C4-2B (cell line): ENCODE measurements around the gene FGF1.
A peak's percentile ranks its signal among the peaks of the same experiment; 100 is the strongest.

Experiments
- H3K27ac ChIP-seq: fragments of 450-650 bp; 2 replicates; pipeline ENCODE4 v1.5.1; 2017
- ZFX ChIP-seq: fragments of 450-650 bp; IDR thresholded peaks from 2 replicates; pipeline ENCODE4 v1.6.1; 2017
- TF ChIP-seq, protein P1 (sequence below): fragments of 450-650 bp; conservative IDR thresholded peaks from 2 replicates; pipeline ENCODE4 v1.5.1; 2017; ENCODE audit warnings: mild to moderate bottlenecking

FGF1 gene

GRCh38 chr5:142617416-142618129, 68.3 kb downstream of the FGF1 start:
- TF ChIP-seq ZFX: no peak
- TF ChIP-seq, protein P1, sequence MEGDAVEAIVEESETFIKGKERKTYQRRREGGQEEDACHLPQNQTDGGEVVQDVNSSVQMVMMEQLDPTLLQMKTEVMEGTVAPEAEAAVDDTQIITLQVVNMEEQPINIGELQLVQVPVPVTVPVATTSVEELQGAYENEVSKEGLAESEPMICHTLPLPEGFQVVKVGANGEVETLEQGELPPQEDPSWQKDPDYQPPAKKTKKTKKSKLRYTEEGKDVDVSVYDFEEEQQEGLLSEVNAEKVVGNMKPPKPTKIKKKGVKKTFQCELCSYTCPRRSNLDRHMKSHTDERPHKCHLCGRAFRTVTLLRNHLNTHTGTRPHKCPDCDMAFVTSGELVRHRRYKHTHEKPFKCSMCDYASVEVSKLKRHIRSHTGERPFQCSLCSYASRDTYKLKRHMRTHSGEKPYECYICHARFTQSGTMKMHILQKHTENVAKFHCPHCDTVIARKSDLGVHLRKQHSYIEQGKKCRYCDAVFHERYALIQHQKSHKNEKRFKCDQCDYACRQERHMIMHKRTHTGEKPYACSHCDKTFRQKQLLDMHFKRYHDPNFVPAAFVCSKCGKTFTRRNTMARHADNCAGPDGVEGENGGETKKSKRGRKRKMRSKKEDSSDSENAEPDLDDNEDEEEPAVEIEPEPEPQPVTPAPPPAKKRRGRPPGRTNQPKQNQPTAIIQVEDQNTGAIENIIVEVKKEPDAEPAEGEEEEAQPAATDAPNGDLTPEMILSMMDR: no peak
- no peak overlapping the region for H3K27ac ChIP-seq

DNA sequence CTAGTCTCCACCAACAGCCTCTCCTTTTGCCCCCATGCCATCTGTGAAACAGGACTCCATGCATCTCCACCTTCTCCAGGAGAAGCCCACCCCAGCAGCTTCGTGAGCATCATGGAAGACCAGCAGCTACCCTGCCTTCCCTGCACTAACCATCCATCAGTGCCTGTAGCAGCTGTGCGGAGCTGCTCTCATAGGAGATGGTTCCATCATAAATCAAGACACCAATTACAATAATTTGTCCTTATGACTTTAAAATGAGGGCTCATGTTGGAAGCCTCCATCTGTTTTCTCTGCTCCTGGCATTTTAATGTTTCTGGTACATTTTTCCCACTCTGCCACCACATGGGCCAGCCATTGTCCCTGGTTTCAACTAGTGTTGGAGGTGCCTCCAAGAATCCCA, 69.9 kb downstream of the FGF1 start:
- no peak overlapping the region for H3K27ac ChIP-seq
- no peak for TF ChIP-seq ZFX
- TF ChIP-seq, protein P1: no peak

DNA sequence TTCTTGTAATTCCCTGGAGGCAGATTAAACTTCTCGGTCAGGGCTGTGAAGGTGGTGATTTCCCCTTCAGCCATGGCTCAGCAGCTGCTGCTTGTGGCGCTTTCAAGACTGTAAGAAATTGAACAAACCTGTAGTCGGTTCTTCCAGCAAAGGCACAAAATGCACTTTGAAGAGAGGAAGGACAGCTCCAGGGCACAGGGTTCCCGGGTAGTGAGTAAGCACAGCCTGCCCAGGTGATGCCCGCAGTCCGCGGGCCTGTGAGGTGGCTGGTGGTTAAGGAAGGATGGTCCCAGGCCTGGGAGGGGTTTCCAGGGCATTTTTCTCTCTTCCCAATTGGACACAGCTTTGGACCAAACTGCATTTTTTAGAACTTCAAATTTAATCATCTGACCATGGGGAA, 71.8 kb downstream of the FGF1 start:
- TF ChIP-seq ZFX: no peak
- TF ChIP-seq, protein P1: no peak
- H3K27ac ChIP-seq: no peak overlapping the region

DNA sequence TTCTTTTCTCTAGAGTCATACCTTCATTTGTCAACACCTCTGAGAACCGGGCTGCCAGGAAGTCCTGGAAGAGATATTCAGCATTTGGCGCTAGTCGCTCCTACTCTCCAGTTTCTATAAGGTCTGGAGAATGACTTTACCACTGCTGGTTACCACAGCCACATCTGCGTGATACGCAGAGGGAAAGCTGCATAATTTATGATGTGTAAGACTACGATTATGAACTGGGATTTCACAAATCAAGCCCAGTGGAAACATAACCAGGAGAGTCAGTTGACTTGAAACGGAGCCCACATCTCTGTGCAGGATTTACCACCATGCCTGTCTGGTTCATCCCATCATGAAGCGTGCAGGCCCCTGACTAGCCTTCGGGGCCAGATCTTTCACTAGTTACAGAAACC, 72.6 kb downstream of the FGF1 start:
- TF ChIP-seq, protein P1: no peak
- TF ChIP-seq ZFX: no peak
- no peak overlapping the region for H3K27ac ChIP-seq

DNA sequence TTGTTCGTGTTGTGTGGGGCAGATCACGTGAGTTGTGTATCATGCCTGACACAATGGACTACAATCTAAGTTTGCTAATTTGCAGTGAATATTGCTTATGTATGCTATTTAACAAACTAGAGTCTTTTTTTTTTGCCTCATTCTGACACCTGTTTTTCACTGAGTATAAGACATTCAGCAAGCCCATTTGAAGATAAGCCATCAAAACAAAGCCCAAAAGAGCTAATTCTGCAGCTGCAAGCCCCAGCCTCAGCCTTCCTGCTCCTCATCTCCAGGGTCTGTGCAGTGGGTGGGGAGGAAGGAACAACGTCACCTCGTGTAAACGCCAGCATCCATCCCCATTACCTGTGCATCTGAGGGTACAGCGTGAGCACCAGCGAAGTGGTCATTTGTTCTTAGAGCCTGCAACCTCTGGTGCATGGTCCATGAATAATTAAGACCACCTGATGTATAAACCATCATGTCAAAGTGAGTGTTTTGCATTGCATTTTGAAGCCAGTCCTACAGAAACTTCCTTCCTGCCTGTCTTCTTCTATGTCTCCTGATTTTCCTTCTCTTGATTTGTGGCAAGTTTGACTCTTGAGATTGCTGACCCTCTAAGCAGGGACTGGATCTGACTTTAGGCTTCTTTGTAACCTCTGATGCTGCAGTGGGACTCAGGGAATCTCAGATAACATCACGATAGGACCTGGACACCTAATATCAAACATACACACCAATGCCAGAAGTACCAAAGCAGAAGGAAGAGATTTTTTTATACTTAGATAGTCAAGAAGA, 73.2 kb downstream of the FGF1 start:
- TF ChIP-seq, protein P1: no peak
- TF ChIP-seq ZFX: no peak
- no peak overlapping the region for H3K27ac ChIP-seq

GRCh38 chr5:142611154-142611553, 74.7 kb downstream of the FGF1 start:
- no peak overlapping the region for H3K27ac ChIP-seq
- TF ChIP-seq, protein P1: peak; percentile 95
- TF ChIP-seq ZFX: no peak
